K562 (cell line): ENCODE results near the gene FCER2. TPM values are rescaled to one million over a fixed set of nuclear protein-coding genes. Genes with fewer than 3 reads are reported as not detected.

Experiments used
- ATAC-seq: fragments of 200-7000 bp; cut with Tn5 transposase; 3 replicates; pipeline ENCODE4 v1.9.1; 2020; ENCODE audit warnings: moderate library complexity
- BruUV-seq: library from RNA; stranded (reverse); fragments of 400-500 nt; replicated peaks from 2 replicates; lab custom pipeline; 2021; lab: Mats Ljungman, UMichigan
- CTCF ChIA-PET: fragments of 300-600 bp; formaldehyde crosslinking; extraction: SDS; loops from one replicate; lab custom pipeline; 2021; ENCODE audit warnings: low intra/inter-chr PET ratio; lab: Yijun Ruan, JAX
- POLR2A ChIA-PET: fragments of 300-600, 350-650 bp; sonication (Branson Sonifier 250); formaldehyde crosslinking; extraction: SDS; loops from one replicate; lab custom pipeline; 2021; ENCODE audit warnings: antibody characterized with exemption, inconsistent platforms; lab: Yijun Ruan, JAX
- DNase-seq, 4 experiments: peaks; one replicate each; pipeline versions ENCODE4 v3.0.0 to v3.0.0-alpha.2; 2011 to 2018; ENCODE audit warnings: low spot score in 3 of 4, mixed read lengths in 3 of 4; ENCODE audit errors: extremely low read depth in 1 of 4
- FAIRE-seq: peaks from 2 replicates; lab custom pipeline; 2011; peaks lifted over from hg19 to GRCh38; lab: Jason Lieb, UNC
- H2AFZ ChIP-seq: 2 replicates; pipeline ENCODE4 v1.6.0; 2011; ENCODE audit warnings: low read depth, low read length, control low read depth, inconsistent platforms
- H3K27ac ChIP-seq: fragments of 200-600 bp; 3 replicates; pipeline ENCODE4 v1.8.0; 2011; ENCODE audit warnings: low read depth, mild to moderate bottlenecking, control low read depth, inconsistent platforms, low read length, moderate library complexity, mixed read lengths; ENCODE audit errors: extremely low read depth
- H3K27me3 ChIP-seq, 2 experiments: fragments of 300-600 bp in 1 of 2; 2 replicates in 1 of 2; 3 replicates in 1 of 2; pipeline versions ENCODE4 v1.6.0 to v1.8.0; 2011; ENCODE audit warnings: inconsistent platforms in 2 of 2, low read length in 2 of 2, mild to moderate bottlenecking in 1 of 2, mixed read lengths in 1 of 2, moderate library complexity in 1 of 2; ENCODE audit not compliant: control insufficient read depth in 2 of 2, insufficient read depth in 2 of 2
- H3K36me3 ChIP-seq: fragments of 300-600 bp; 3 replicates; pipeline ENCODE4 v1.8.0; 2011; ENCODE audit warnings: mild to moderate bottlenecking, low read length, inconsistent platforms; ENCODE audit not compliant: control insufficient read depth, insufficient read depth
- H3K4me1 ChIP-seq, 2 experiments: fragments of 200-600 bp in 1 of 2; replicated peaks in 1 of 2; 2 replicates in 1 of 2; 3 replicates in 1 of 2; pipeline versions ENCODE4 v1.5.1 to v1.8.0; 2011; ENCODE audit warnings: inconsistent platforms in 2 of 2, low read length in 2 of 2, mild to moderate bottlenecking in 1 of 2, mixed read lengths in 1 of 2, moderate library complexity in 1 of 2; ENCODE audit not compliant: control insufficient read depth in 2 of 2, insufficient read depth in 2 of 2
- H3K4me2 ChIP-seq: 2 replicates; pipeline ENCODE4 v1.6.1; 2011; ENCODE audit warnings: low read length, control low read depth, inconsistent platforms, mixed read lengths; ENCODE audit not compliant: insufficient read depth
- H3K4me3 ChIP-seq: fragments of 200-600 bp; sonication (generic), shearing (Covaris generic); 2 replicates; pipeline ENCODE4 v1.5.1; 2016; ENCODE audit warnings: control low read depth, inconsistent platforms
- H3K79me2 ChIP-seq: fragments of 200-600 bp; 3 replicates; pipeline ENCODE4 v1.8.0; 2011; ENCODE audit warnings: low read length, inconsistent platforms; ENCODE audit not compliant: control insufficient read depth, insufficient read depth
- H3K9ac ChIP-seq, 2 experiments: 2 replicates each; pipeline versions ENCODE4 v1.6.0 to v1.6.1; 2011; ENCODE audit warnings: low read depth in 2 of 2, low read length in 2 of 2, control low read depth in 1 of 2, inconsistent platforms in 1 of 2, mild to moderate bottlenecking in 1 of 2, mixed read lengths in 1 of 2; ENCODE audit not compliant: insufficient read depth in 1 of 2
- H3K9me1 ChIP-seq: one replicate; pipeline ENCODE4 v1.6.0; 2011; ENCODE audit warnings: inconsistent platforms, mild to moderate bottlenecking, low read length, moderate library complexity; ENCODE audit not compliant: control insufficient read depth, insufficient read depth
- H3K9me3 ChIP-seq: replicated peaks from 2 replicates; pipeline ENCODE4 v1.5.1; 2011; ENCODE audit warnings: low read depth, low read length, inconsistent platforms; ENCODE audit not compliant: control insufficient read depth, insufficient read depth
- H4K20me1 ChIP-seq: replicated peaks from 2 replicates; pipeline ENCODE4 v1.6.1; 2011; ENCODE audit warnings: low read length, inconsistent platforms, mixed read lengths; ENCODE audit not compliant: control insufficient read depth, insufficient read depth
- ATF7 ChIP-seq: fragments of 450-650 bp; IDR thresholded peaks from 2 replicates; pipeline ENCODE4 v1.7.1; 2014; ENCODE audit warnings: mild to moderate bottlenecking, moderate library complexity
- ESRRB ChIP-seq: fragments of 250-450 bp; sonication (Bioruptor Pico); IDR thresholded peaks from 2 replicates; pipeline ENCODE4 v1.5.0; 2020; ENCODE audit warnings: mild to moderate bottlenecking, moderate library complexity, borderline replicate concordance
- ID3 ChIP-seq, 2 experiments: fragments of 250-450 bp in 1 of 2; fragments of 450-650 bp in 1 of 2; sonication (Bioruptor Pico) in 1 of 2; IDR thresholded peaks; 2 replicates each; pipeline versions ENCODE4 v1.6.1 to v1.8.0; 2016 to 2021; ENCODE audit warnings: mild to moderate bottlenecking in 2 of 2, moderate library complexity in 2 of 2, missing compliant biosample characterization in 1 of 2, missing genetic modification characterization in 1 of 2
- MAFF ChIP-seq: IDR thresholded peaks from 2 replicates; pipeline ENCODE4 v1.6.1; 2012; ENCODE audit warnings: low read length, improper control_type of control experiment
- NCOA1 ChIP-seq: fragments of 450-650 bp; IDR thresholded peaks from 2 replicates; pipeline ENCODE4 v1.6.1; 2016; ENCODE audit warnings: low read depth
- NCOA6 ChIP-seq: fragments of 450-650 bp; IDR thresholded peaks from 2 replicates; pipeline ENCODE4 v1.6.1; 2017; ENCODE audit warnings: mild to moderate bottlenecking
- SAFB ChIP-seq: fragments of 200-400 bp; formaldehyde crosslinking; IDR thresholded peaks from 2 replicates; pipeline ENCODE4 v1.6.1; 2017; ENCODE audit warnings: low read depth, low read length, borderline replicate concordance
- SAFB2 ChIP-seq: fragments of 200-400 bp; formaldehyde crosslinking; IDR thresholded peaks from 2 replicates; pipeline ENCODE4 v1.6.1; 2018; ENCODE audit warnings: borderline replicate concordance, low read length, low read depth, moderate library complexity; ENCODE audit not compliant: severe bottlenecking
- SLC30A9 ChIP-seq: fragments of 250-450 bp; sonication (Bioruptor Pico); IDR thresholded peaks from 2 replicates; pipeline ENCODE4 v1.8.0; 2022; ENCODE audit warnings: mild to moderate bottlenecking, moderate library complexity
- ZBTB17 ChIP-seq: fragments of 450-650 bp; formaldehyde crosslinking; IDR thresholded peaks from 2 replicates; pipeline ENCODE4 v1.4.0; 2020; ENCODE audit warnings: mild to moderate bottlenecking
- ZNF134 ChIP-seq: fragments of 250-450 bp; sonication (Bioruptor Pico); conservative IDR thresholded peaks from 2 replicates; pipeline ENCODE4 v1.4.0; 2020
- ZNF217 ChIP-seq: sonication (generic); formaldehyde crosslinking; IDR thresholded peaks from 2 replicates; pipeline ENCODE4 v1.8.0; 2022; ENCODE audit warnings: mild to moderate bottlenecking, missing genetic modification reagents
- ZNF408 ChIP-seq: fragments of 250-450 bp; sonication (Bioruptor Pico); IDR thresholded peaks from 2 replicates; pipeline ENCODE4 v1.4.0; 2020; ENCODE audit warnings: low read depth, mild to moderate bottlenecking, moderate library complexity
- ZNF431 ChIP-seq: sonication (generic); formaldehyde crosslinking; IDR thresholded peaks from 2 replicates; pipeline ENCODE4 v1.8.0; 2022; ENCODE audit warnings: mild to moderate bottlenecking, missing genetic modification reagents
- ZNF584 ChIP-seq: fragments of 200-800 bp; sonication (Bioruptor generic); IDR thresholded peaks from 2 replicates; pipeline ENCODE4 v1.6.1; 2016; ENCODE audit warnings: low read depth, mild to moderate bottlenecking, missing genetic modification characterization, missing compliant biosample characterization
- WGBS: fragments of 100-300 bp; shearing (Covaris generic); methylation state at CpG from one replicate; pipeline ENCODE4 v1.1.6; 2016; ENCODE audit warnings: low coverage, mixed read lengths; ENCODE audit not compliant: insufficient coverage; ENCODE audit errors: missing lambda C conversion rate; 5-methylcytosine and 5-hydroxymethylcytosine counted together
- in situ Hi-C: fragments of 300-500 bp; cut with MboI; formaldehyde crosslinking; loops from 4 replicates; pipeline ENCODE4 v1.15.0; 2018; ENCODE audit warnings: inconsistent platforms, mixed read lengths
- intact Hi-C: fragments of 100-400 bp; cut with micrococcal nuclease; formaldehyde crosslinking; loops from 2 replicates; pipeline ENCODE4 v1.14.2; 2022
- polyA plus RNA-seq, 8 experiments: library from polyadenylated mRNA; depleted of rRNA in 4 of 8; stranded (reverse) in 5 of 8; unstranded in 3 of 8; fragments of >200 nt; fragmentation: Nextera tagmentation in 2 of 8; fragmentation: Illumina TruSeq in 1 of 8; extraction: Ambion mirVana in 2 of 8; extraction: Trizol in 1 of 8; gene quantifications; 2 replicates each; pipeline versions ENCODE4 v1.2.1 to v1.2.3, GENCODE V29; 2011 to 2014; ENCODE audit warnings: inconsistent platforms in 1 of 8, missing spikeins in 1 of 8
- total RNA-seq, 7 experiments: library from RNA; depleted of rRNA in 6 of 7; stranded (reverse); fragments of >200 nt in 6 of 7; fragmentation: Illumina TruSeq in 2 of 7; extraction: Trizol in 2 of 7; gene quantifications; 2 replicates each; pipeline versions ENCODE4 v1.2.1 to v1.2.3, GENCODE V29; 2011 to 2021; ENCODE audit warnings: low replicate concordance in 1 of 7
- TF ChIP-seq, protein P1 (sequence below): fragments of 250-450 bp; sonication (Bioruptor Pico); IDR thresholded peaks from 2 replicates; pipeline ENCODE4 v1.8.0; 2022; ENCODE audit warnings: inconsistent platforms, mild to moderate bottlenecking, moderate library complexity, borderline replicate concordance

Gene FCER2
- total and polyA plus RNA-seq, 9 of the 15 experiments (the other 6 are each of a cell fraction or from before 2014, with no cell fraction given) = 0.11 TPM; not detected in 8

- Histone ChIP-seq H3K79me2 (no peaks in the 10 kb centered on the region), H3K27me3 (peaks cover 0 to 5% of the 10 kb centered on the region in 2 experiments; a peak in 3 of 5 replicates), H3K4me2 (no peak overlapping the region), H3K36me3 (no peaks in the 10 kb centered on the region), H3K9ac (no peak overlapping the region), H3K27ac (no peak overlapping the region), H3K4me3 (no peak overlapping the region), H3K9me1 (no peaks in the 10 kb centered on the region), H2AFZ (no peak overlapping the region), H4K20me1 (no peaks in the 10 kb centered on the region), H3K4me1 (peaks cover 0 to 2% of the 10 kb centered on the region in 2 experiments; a peak in 3 of 5 replicates), H3K9me3 (0 out of 2 replicates have a peak, but pooled peaks cover under 1% of the 10 kb centered on the region)
- POLR2A ChIA-PET = interaction anchor here (0.6 kb wide), 1 partner anchor 154 kb away, joined by 3 read pairs; no protein-coding TSS in a partner anchor
- TF ChIP-seq, protein P1, sequence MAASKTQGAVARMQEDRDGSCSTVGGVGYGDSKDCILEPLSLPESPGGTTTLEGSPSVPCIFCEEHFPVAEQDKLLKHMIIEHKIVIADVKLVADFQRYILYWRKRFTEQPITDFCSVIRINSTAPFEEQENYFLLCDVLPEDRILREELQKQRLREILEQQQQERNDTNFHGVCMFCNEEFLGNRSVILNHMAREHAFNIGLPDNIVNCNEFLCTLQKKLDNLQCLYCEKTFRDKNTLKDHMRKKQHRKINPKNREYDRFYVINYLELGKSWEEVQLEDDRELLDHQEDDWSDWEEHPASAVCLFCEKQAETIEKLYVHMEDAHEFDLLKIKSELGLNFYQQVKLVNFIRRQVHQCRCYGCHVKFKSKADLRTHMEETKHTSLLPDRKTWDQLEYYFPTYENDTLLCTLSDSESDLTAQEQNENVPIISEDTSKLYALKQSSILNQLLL = no peak
- TF ChIP-seq ID3 (CRISPR knock-in tag; IDR thresholded peaks at IDR 0.05) (no peak), ID3 (tag; IDR thresholded peaks at IDR 0.05) (no peak), NCOA1 (no peak), NCOA6 (no peak), SAFB (no peak), SLC30A9 (no peak), ZNF134 (CRISPR knock-in tag) (no peak), ATF7 (no peak), ZBTB17 (no peak), ZNF408 (CRISPR knock-in tag) (no peak), ESRRB (CRISPR knock-in tag) (no peak), SAFB2 (no peak), ZNF217 (no peak), MAFF (no peak), ZNF431 (CRISPR knock-in tag) (no peak), ZNF584 (CRISPR knock-in tag) (no peak)
- CTCF ChIA-PET = no interaction called here
- 2% methylated on average over 12 of the region's 12 CpGs for WGBS
- intact Hi-C loops = no loop called here
- DNase-seq (no peak), ATAC-seq (no peak), FAIRE-seq (no peak)
- no TSS peak for BruUV-seq
- in situ Hi-C loops = no loop called here
These were observed 43.1 kb upstream of the FCER2 start for GRCh38 chr19:7744871-7745650.
